Fibroblast of skin of abdomen (primary cell): Measurements from ENCODE around the gene STRADA.
"Not testable (repeated sequence)": the region's sequence is repeated elsewhere in the genome, so short reads cannot be mapped to it uniquely, and the experiment has no call there.

Source experiments
- DNase-seq: peaks from one replicate; pipeline ENCODE4 v3.0.0-alpha.2; 2013

STRADA gene

DNA sequence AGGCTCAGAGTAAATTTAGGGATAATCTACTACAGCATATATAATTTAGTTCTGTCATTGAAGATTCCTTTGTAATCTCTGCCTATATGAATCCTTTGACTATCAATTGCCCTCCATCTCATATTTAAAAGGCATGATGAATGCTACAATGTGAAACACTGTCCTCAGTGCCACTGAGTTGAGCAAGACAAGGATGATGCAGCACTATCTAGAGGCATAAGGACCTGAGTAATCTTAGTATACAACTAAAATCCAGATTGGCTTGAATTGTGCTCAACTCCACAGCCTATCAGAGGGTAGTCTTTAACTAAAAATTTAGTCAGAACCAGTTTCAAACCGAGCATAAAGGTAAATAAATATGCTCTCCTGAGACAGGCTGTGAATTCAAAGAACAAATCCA, 11.6 kb upstream of the STRADA start:
- DNase-seq, result no peak

DNA sequence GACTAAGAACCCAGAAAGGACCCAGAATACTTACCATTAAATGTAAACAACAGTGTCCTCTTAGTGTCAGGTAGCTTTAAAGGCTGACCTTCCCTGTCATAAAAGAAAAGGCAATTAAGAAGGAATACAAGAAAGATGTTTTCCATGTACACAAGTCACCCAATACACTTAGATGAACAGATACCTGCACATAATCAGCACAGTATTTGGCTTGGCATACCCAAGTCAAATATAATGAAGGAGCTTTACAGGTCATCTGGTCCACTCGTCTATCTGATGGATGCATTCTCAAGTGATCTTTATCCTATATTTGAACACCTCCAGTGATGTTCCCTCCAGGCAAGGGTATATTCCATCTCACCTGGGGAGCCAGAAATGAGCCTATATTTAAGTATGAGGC, 11.1 kb upstream of the STRADA start:
- no peak for DNase-seq

- DNase-seq, result no peak
Measured at GRCh38 chr17:63751806-63752205, 10.2 kb upstream of the STRADA start.

DNA sequence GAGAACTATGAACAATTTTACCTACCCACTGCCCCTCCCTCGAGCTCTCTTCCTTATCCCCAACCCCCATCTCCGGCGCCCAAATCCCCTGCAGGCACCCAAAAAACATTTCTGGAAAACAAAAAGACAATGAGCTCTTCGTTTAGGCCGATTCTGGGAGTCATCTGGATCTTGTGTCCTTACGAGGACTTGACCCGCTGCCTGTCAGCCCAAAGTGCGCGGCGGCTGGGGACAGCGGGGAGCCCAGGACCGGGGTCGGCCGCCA, 524 bp downstream of the STRADA start:
- DNase-seq, result no peak

DNA sequence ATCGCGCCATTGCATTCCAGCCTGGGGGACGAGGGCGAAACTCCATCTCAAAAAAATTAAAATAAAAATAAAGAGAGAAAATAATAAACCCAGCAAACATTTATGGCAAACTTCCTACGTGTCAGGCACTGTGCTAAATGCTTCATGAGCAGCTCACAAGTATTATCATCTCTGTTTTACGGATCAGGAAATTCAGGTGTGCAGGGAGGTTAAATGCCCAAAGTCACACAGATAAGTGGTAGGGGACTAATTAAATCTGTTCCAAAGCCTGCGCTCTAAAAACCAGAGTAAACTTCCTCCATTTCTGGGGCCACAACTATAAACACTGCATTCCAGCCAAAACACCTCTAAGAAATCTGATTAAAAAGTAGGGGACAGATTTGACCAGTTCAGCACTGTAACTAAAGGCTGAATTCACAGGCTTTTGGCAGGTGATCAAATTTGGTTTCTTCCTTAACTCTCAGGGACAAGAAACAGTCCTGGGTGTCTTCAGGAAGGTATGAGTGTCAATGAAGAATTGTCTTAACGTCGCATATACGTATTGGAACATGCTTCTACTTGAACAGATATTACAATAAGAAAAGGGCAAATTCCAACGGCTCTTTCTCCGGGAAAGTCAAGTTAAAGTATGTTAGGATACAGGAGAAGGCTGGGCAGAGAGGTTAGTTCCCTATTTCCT, 996 bp downstream of the STRADA start:
- DNase-seq, result no peak

DNA sequence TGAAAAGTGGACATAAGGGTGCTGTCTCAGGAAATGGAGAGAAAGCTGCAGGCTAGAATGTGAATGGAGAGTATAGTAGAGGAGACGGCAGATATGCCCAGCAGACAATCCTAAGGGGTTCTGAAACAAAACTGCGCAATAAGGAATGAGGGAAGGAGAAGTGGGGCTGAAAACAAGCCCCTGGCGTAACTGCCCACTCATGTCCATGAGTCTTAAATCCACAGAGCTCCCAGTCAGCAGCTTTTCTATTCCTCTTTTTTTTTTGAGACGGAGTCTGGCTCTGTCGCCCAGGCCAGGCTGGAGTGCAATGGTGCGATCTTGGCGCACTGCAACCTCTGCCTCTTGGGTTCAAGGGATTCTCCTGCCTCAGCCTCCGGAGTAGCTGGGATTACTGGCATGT, 5.9 kb downstream of the STRADA start:
- DNase-seq, result no peak

- no peak for DNase-seq
Measured at GRCh38 chr17:63722403-63722802, 19.2 kb downstream of the STRADA start.

DNA sequence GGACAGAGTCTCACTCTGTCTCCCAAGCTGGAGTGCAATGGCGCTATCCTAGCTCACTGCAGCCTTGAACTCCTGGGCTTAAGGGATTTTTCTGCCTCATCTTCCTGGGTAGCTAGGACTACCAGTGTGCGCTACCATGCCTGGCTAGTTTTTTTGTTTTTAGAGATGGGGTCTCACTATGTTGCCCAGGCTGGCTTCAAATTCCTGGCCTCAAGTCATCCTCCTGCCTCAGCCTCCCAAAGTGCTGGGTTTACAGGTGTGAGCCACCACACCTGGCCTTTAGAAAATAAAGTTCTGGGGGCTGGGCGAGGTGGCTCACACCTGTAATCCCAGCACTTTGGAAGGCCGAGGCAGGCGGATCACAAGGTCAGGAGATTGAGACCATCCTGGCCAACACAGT, 21.4 kb downstream of the STRADA start:
- DNase-seq, result not testable (repeated sequence)

GRCh38 chr17:63718988-63719387, 22.6 kb downstream of the STRADA start:
- no peak for DNase-seq

DNA sequence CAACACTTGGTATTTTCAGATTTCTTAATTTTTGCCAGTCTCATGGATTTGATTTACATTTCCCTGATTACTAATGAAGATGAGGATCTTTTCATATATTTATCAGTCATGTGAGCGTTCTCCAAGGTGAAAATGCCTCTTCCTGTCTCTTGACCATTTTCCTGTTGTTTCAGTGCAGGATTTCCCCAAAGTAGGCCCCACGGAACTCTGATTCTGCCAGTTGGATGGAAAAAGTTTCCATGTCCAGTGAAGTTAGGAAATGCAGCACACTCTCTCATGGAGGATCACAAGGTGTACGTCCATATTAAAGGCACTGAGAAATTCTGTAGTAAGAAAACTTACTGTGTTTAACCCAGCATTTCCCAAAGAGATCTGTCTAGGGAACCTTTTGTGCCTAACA, 25.2 kb downstream of the STRADA start:
- no peak for DNase-seq

DNA sequence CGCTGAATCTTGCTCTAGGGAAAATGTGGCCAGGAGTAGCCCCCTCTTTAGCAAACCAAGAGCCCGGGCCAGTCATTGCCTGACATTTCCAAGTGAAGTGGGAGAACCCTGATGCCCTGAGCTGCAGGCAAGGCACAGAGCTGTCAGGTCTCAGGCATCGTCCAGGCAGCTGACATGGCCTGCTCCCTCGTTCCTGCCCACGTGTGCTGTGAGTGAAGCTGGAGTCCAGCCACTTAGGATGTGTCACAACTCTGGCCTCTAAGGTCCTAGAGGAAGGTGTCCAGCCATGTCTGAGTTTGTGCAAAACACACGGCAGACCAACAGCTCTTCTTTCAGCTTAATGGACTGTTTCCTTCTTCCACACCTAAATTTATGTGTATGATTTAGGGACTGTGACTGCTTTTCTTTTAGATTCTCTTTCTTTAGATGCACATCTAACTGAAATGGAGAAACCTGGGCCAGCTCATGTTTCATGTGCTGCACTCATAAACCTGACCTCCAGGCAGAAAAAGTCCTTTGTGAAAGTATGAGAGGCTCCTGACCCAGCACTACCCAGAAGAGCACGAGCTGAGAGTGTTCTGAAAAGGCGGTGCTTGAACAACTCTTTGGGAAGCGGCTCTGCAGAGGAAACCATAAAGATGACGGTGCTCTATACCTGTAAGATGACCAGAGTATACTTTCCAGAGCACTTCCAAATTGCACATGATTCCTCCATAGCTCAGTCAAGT, 26.9 kb downstream of the STRADA start:
- no peak for DNase-seq

- no peak for DNase-seq
Measured at GRCh38 chr17:63709110-63709509, 32.5 kb downstream of the STRADA start.

DNA sequence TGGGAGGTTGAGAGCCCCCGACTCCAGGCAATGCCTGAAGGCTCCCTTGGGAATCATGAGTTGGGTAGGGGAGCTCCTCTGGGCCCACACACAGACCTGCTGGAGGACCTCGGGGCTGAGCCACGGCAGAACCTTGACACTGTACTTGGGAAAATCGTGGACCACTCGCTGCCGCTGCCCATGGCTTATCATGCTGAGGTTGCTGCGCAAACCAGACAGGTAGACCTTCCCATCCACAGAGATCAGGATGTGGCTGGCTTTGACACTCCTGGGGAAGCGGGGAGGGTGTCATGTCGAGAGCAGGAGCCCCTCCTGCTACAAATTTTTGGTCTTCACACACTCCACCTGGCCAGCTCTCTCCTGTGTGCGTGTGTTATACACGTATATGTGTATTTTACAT, 34.4 kb downstream of the STRADA start:
- DNase-seq, result no peak

GRCh38 chr17:63706336-63707082, 35.1 kb downstream of the STRADA start:
- no peak for DNase-seq

GRCh38 chr17:63705657-63706056, 35.9 kb downstream of the STRADA start:
- DNase-seq, result no peak

GRCh38 chr17:63704836-63705235, 36.8 kb downstream of the STRADA start:
- DNase-seq, result no peak

GRCh38 chr17:63704259-63704576, 37.4 kb downstream of the STRADA start:
- no peak for DNase-seq

GRCh38 chr17:63703556-63704258, 37.9 kb downstream of the STRADA start:
- no peak for DNase-seq

DNA sequence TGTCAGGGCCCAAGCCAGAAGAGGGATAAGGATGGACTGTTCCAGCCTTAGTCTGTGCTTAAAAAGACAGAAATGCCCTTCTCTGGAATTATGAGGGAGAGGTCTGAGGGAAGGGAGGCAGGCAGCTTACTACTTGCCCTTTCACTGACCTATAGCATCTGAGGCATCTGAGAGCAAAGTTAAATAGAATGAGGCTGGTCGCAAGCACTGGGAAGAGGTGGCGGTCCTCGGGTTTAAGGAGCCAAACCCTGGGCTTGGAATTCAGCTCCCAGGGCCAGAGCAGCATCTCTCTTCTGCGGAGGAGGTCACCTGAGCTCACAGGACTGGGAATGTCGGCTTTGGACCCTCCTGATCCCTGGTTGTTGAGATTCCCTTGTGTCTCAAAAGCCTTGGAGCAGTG, 38.6 kb downstream of the STRADA start:
- no peak for DNase-seq

DNA sequence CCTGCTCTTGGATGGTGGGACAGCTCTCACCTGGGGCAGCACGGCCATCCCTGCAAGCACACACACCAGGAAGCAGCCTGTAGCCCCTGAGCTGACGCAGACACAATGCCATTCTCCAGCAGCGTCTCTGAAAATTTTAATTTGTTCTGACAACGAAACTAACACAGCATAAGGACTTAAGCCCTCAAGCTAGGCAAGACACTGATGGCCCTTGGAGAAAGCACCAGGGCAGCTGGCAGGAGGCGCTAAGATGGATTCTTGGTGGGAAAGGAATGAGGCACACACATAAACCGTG, 38.9 kb downstream of the STRADA start:
- no peak for DNase-seq

GRCh38 chr17:63701868-63702720, 39.5 kb downstream of the STRADA start:
- no peak for DNase-seq

DNA sequence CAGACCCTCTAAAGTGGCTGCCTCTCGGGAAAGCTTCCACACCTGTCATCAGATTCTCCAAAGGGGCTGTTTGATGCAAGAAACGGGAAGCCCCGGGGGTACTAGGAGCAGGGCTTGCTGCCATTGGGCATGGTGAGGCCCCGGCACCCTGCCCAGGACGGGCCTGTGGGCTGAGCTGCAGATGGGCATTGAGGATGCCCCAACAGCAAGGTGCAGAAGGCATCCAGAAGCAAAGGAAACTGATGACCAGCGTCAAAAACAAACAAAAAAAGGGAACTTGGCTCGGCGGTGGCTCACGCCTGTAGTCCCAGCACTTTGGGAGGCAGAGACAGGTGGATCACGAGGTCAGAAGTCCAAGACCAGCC, 40.2 kb downstream of the STRADA start:
- no peak for DNase-seq
